Right forelimb (tissue), 1 donor: ENCODE results near the gene MBNL2.

Source experiments
- DNase-seq: peaks from one replicate; pipeline ENCODE4 v3.0.0-alpha.2; 2018

Gene MBNL2

DNA sequence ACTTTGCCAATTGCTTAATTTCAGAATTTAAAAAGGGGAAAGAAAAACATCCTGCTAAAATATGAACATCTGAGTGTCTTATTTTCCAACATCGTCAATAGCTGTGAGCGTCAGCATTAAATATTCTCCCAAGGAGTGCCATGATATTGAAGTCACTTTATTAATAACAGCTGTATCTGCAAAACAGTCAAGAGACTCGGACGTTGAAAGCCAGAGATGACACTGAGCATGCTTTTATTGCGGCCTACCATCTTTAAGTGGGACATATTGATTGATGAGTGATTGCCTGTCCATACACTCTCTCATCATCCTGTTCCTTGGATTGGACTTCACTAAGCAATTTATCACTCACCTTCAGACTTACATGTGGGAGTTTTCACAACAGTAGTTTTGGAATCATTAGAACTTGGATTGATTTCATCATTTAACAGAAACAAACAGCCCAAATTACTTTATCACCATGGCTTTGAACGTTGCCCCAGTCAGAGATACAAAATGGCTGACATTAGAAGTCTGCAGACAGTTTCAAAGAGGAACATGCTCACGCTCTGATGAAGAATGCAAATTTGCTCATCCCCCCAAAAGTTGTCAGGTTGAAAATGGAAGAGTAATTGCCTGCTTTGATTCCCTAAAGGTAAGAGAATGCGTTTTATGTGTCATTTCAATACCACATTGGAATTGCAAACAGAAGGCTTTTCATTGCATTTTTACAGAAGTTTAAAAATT, 53.8 kb downstream of the MBNL2 start:
- no peak for DNase-seq

GRCh38 chr13:97276862-97277269, 54.7 kb downstream of the MBNL2 start:
- no peak for DNase-seq

DNA sequence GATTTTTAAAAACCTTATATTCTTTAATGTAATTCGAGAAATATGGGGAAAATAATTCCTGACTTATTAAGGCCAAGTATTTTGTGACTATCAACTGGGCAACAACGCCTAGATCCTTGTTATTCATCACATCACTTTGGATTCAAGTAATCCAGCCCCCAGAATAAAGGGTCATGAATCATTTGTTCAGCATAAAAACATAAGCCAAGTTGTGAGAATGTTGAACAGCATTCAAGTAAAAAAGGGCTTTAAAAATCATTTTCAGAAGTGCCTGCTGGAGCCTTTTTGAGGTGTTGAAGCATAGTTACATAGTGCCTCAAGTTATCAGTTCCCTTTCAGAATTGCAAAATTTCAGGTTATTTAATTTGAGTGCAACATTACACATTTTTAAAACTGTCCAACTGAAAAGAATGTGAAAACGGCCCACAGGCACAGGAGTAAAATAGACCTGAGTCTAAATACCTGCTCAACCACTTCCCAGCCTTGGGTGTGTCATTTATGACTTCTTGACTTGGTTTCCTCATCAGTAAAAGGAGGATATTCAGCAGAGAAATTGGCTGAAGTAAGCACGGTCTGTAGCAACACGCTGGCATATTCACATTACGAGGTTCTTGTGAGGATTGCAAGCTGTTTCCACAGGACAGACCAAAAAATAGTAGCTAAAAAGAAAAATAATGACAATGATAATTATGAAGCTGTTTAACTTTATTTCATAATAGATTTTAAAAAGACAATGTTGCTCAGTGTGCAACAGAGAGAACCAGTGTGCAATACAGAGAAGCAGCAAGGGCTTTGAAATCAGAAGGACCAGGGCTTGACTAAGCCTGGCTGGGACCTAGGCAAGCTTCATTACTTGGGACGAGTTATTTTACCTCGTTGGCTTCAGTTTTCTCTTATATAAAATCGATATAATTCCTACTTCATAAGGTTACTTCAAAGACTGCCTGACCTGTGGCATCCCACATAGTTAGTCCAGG, 56.6 kb downstream of the MBNL2 start:
- no peak for DNase-seq

DNA sequence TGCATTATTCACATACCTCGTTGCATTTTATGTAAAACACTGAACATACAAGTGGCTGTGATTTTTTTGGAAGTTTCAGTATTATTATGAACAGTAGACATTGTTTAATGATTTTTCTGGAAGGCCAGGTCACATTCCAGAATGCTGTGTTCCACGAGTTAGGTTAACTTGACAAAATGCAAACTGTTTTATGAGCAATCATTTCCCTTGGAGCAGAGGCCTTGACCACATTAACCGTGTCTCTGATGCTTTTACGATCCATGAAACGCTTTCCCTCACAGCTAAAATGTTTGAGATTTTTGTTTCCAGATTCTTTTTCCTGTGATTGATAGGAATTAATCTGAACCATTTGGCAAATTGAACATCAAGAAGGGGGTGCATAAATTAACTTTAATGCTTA, 57.8 kb downstream of the MBNL2 start:
- DNase-seq: no peak

DNA sequence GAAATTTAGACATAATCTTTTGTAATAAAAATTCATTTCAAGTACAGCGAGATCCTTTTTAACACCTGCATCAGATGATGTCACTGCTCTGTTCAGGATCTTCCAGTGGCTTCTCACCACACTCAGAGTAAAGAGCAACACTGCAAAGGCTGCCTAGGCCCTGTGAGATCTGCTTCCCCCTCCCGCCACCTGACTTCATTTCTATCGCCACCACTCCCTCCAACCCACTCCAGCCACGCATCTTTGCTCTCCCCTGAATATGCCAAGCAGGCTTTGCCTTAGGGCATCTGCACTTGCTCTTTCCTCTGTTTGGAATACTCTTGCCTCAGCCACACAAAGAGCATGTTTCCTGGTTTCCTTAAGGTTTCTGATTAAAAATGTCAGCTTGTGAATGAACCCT, 58.3 kb downstream of the MBNL2 start:
- DNase-seq: no peak

GRCh38 chr13:97281028-97281427, 58.9 kb downstream of the MBNL2 start:
- DNase-seq: no peak

DNA sequence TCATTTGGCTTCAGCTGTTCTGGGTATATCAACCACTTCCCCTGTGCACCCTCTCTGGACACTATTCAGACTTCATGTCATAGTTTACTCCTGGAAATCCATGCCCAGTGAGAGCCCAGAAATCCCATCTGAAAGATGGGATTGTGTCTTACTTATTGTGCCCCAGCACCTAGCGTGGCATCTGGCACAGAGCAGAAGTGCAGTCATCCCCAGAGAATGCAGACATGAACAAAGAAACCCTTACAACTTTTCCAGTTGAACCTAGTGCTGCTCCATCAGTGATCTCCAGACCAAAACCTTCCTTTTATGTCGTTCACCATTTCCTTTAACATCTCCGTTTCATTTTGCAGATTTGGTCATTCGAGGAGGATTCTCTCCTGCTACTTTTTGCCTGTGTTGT, 60.6 kb downstream of the MBNL2 start:
- no peak for DNase-seq

GRCh38 chr13:97283888-97284287, 61.8 kb downstream of the MBNL2 start:
- DNase-seq: no peak

GRCh38 chr13:97284558-97284957, 62.4 kb downstream of the MBNL2 start:
- no peak for DNase-seq

- DNase-seq: no peak
These were observed 63.3 kb downstream of the MBNL2 start for GRCh38 chr13:97285221-97285955.

- no peak for DNase-seq
These were observed 64.3 kb downstream of the MBNL2 start for GRCh38 chr13:97286317-97287046.

GRCh38 chr13:97287047-97287383, 64.9 kb downstream of the MBNL2 start:
- DNase-seq: no peak

- no peak for DNase-seq
These were observed 66.4 kb downstream of the MBNL2 start for GRCh38 chr13:97288486-97288900.

DNA sequence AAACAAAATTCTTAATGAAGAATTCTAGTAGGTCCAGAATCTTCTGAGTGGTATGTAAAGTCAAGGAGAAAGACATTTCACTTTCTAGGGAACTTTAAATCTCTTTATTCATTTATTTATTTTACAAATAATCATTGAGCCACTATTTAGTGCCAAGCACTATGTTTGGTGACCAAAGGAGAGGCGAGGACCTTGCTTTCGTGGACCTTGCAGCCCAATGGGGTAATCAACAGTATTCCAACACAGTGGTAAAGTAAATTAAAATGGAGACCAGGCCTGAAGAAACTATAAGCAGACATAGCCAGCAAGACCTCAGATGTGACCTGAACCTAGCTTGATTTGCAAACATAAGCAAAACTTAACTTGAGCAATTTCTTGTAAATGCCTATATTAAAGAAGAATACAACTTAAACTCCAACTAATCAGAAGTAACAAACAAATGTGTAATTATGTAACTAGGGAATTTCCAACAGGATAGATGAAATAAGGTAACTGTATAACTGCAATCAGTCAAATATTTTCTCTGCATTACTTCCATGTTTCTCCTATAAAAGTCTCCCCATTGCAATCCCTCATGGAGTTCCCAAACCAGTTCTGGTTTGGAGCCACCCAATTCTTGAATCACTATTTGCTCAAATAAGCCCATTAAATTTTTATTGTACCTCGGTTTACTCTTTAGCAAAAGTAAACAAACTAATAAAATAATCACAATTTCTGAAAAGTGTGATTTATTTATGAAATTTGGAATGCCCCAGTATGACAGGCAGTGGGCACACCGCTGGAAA, 67.6 kb downstream of the MBNL2 start:
- no peak for DNase-seq

- DNase-seq: no peak
These were observed 73.4 kb downstream of the MBNL2 start for GRCh38 chr13:97295283-97296182.

GRCh38 chr13:97296740-97297139, 74.6 kb downstream of the MBNL2 start:
- no peak for DNase-seq

DNA sequence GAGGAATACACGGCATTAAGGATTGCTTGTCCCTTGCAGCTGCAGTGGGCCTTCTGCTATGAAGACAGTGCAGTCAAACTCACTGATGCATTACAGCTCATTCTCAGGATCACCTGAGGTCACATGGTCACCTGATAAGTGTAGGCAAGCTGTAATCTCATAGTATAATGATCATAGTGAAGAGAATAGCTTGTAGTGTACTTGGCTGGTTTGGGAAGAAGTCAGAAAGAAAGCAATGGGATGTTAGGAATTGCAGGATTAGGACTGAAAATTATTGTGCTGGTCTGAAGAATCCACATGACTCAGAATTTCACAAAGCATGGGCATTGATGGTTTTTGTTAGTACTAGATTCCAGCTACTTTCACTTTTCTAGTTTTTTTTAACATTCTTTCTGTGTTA, 76.7 kb downstream of the MBNL2 start:
- no peak for DNase-seq

DNA sequence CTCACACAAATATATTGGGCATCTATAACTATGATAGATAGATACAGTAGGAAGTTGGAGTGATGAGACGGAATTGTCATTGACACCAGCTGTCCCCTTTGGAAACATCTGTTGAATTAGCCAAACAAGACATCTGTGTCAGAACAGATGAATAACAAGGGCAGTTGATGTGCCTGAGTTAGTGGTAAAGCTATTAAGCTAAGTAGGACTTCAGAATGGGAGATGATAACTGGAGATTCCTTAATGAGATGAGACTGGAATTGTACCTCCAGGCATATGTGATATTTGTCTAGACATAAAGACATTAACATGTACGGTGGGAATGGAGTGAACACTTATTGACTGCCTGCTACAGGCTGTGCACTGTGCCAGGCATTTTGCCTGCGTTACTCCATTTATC, 78.7 kb downstream of the MBNL2 start:
- DNase-seq: no peak

- DNase-seq: no peak
These were observed 79.4 kb downstream of the MBNL2 start for GRCh38 chr13:97301382-97302095.

- DNase-seq: no peak
These were observed 80.5 kb downstream of the MBNL2 start for GRCh38 chr13:97302611-97303010.
